Testis (tissue), 2 donors: ENCODE results near the gene KLHL28.

Source experiments
- CTCF ChIP-seq, 3 experiments: fragments of 450-650 bp in 2 of 3; fragments of 200-600 bp in 1 of 3; sonication (generic) in 1 of 3; IDR thresholded peaks; one replicate each; pipeline ENCODE4 v1.5.1; 2016 to 2019; ENCODE audit warnings: antibody characterized with exemption in 3 of 3, mild to moderate bottlenecking in 2 of 3, moderate library complexity in 1 of 3
- POLR2A ChIP-seq: fragments of 450-650 bp; IDR thresholded peaks from one replicate; pipeline ENCODE4 v1.6.1; 2017; ENCODE audit warnings: antibody characterized with exemption, mild to moderate bottlenecking, moderate library complexity

DNA sequence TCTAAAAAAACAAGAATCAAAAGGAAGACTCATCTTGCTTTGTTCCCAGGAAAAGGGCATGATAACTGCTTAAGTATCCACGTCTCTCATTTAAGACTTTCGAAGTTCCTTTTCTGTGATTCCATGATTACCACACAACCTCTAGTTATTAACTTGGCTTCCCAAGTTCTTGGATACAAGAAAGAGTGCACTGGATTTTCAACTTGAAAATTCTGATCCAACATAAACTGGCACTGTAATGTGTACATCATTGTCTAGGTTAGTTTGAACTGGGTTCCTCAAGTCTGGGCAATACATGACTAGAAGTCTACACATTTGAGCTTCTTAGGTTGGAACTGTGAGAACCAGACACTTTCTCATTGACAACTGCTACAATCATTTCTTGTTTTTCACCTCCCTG, 1.6 kb downstream of the KLHL28 start:
- no peak for TF ChIP-seq CTCF (IDR thresholded peaks at IDR 0.05)
- no peak for TF ChIP-seq POLR2A
